Embryonic facial prominence (tissue), 1 donor: ENCODE results near the gene LCE2B.
"Not testable (repeated sequence)": the region's sequence is repeated elsewhere in the genome, so short reads cannot be mapped to it uniquely, and the experiment has no call there.

Experiments
- DNase-seq: peaks from one replicate; pipeline ENCODE4 v3.0.0-alpha.2; 2016; ENCODE audit errors: extremely low spot score

LCE2B gene, protein sequence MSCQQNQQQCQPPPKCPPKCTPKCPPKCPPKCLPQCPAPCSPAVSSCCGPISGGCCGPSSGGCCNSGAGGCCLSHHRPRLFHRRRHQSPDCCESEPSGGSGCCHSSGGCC

DNA sequence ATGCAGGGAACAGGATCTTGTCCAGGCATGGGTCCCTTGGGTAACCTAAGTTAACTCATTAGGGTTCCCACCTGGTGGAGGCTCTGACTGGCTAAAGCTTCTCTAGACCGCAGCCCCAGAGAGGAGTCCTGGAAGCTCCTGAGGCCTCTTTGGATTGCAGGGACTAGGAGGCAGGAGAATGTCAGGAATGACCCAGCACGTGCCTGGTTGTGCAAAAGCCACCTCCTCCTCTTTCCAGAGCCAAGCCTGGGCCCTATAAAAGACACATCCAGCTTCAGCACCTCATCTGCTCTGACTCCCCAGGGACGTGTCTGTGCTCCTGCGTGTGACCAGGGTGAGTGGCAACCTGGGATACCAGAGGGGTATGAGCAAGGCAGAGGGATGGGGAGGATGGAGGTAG lies at the start of gene LCE2B:
TSS of gene LCE2B (plus strand) at position 301 of the 400 bp plus-strand sequence. CDS start 721 bp downstream, outside the sequence.
- not testable (repeated sequence) for DNase-seq

DNA sequence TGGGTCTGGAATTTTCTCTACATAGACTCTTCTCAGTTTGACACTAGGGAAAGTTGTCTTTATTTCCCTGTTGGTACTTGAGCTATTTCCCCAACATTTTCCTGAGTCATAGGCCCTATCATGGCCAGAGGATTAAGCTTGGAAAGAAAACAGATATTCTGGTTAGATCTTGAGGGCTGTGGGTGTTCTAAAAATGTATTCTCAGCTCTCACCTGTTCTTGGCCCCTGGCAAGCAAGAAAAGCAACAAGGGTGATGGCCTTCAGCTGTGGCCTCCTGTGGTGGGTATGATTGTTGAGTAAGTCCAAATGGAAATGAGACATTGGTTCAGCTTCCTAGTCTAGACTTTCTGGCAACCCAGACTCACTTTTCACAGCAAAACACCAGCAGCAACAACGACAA lies 45.6 kb upstream of the LCE2B start:
- DNase-seq = no peak

DNA sequence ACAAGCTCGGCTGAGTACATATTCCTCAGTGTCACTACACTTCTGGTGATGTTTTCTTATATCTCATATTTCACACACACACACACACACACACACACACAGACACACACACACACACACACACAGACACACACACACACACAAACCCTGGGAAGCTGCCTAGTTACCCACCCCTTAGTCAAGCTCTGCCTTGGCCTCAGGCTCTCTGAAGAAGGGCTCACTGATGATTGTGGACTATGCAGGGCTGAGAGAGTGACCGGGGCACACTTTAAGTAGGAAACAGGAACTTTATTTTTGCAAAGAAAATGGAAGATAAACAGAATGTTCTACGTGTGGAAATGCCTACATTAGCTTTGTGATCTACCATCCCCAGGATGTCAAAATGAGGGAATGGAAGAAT lies 42.0 kb upstream of the LCE2B start:
- DNase-seq = no peak

DNA sequence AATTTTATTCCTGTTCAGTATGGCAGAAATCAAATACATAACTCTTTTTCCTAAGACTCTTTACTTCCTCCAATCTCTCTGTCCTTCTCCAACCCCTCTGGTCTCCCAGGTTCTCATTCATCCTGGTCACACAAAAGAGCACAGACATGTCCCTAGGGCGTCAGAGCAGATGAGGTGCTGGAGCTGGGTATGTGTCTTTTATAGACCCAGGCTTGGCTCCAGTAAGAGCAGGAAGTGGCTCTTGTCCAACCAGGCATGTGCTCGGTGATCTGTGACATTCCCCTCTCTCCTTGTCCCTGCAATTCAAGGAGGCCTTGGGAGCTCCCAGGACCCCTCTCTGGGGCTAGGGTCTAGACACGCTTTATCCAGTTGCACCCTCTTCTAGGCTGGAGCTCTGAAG lies 40.8 kb upstream of the LCE2B start:
- DNase-seq = no peak

DNA sequence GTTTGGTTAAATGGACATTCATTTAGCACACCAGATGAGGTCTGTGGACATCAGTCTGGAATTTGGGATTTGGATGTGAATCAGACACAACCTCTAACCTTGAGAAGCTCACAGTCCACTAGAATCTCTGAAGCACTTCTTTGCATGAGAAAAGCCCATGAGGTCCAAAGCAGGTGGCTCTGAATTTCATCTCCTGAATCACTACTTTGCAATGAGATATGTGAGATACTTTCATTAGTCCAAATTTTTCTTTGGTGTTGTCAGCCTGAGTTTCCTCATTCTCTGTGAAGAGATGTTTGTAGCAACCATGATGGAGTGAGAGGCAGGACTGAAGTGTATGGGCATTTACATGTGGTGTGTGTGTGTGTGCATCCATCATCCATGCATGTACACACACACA lies 39.3 kb upstream of the LCE2B start:
- DNase-seq = no peak

DNA sequence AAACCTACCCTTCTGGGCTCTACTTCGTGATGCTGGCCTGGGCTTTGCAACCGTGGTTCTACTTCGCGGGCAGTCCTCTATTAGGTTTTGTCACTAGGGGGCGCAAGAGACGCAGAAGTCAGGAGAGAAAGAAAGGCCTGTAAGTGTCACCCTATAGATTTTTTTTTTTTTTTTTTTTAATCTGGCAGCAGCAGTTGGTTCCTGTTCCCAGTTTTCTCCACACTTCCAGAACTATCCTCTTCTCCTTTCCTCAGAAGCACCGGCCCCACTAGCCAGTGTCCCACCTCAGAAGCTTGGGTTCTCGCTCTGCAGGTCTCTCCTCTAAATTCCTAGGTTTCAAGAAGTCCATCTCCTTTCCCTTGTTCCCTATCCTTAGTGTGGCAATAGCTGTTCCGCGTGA lies 31.8 kb upstream of the LCE2B start:
- DNase-seq = no peak

DNA sequence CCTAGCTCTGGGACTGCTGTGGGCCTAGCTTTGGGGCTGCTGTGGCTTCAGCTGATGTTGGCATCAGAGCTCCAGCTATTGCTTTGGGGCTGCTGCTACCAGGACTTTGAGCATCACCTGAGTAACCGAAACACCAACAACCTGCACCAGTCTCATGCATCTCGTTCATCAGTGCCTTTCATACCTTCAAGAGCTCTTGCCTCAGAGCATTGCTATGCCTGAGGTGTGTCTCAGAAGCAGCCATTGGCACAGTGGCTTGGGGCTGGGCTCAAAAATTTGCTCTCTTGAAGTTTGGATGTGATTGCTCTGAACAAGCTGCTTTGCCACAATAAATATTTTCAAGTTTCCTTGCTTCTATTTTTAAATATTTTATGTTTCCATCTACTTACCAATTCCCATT lies 29.5 kb upstream of the LCE2B start:
- no peak for DNase-seq

DNA sequence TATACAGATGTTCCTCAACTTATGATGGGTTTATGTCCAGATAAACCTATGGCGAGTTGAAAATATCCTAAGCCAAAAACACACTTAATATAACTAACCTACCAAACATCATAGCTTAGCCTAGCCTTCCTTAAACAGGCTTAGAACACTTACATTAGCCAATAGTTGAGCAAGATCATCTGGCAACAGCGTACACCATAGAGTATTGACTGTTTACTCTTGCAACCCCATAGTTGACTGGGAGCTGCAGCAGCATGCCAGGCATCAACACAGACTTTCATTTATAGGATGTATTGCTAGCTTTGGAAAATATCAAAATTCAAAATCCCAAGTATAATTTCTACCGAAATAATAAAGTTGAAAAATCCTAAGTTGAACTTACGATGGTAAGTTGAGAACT lies 28.2 kb upstream of the LCE2B start:
- no peak for DNase-seq

DNA sequence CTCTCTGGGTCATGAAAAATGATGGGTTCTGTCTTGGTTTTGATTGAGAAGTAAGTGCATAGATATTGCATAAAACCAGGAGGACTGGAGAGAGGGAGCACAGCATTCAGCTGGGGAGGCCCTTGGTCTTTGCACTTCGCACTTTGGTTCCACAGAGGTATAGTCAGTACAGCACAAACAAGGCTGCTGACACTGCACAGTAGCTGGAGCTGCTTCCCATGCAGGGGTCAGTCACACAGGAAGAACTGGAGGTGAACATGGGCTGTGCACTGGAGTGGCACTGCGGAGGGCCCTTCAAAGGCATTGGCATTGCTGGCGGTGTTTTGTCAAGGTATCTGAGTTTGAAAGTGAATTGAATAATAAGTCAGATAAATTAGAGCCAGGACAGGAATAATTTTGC lies 27.3 kb upstream of the LCE2B start:
- no peak for DNase-seq

DNA sequence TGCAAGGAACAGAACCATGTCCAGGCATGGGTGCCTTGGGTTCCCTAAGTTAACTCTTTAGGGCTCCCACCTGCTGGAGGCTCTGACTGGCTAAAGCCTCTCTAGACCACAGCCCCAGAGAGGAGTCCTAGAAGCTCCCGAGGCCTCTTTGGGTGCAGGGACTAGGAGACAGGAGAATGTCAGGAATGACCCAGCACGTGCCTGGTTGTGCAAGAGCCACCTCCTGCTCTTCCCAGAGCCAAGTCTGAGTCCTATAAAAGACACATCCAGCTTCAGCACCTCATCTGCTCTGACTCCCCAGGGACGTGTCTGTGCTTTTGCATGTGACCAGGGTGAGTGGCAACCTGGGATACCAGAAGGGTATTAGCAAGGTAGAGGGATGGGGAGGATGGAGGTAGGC lies 22.8 kb upstream of the LCE2B start, which contains the start of gene LCE2D:
TSS of gene LCE2D (plus strand) at position 283 of the 400 bp plus-strand sequence. CDS start 726 bp downstream, outside the sequence.
- no peak for DNase-seq

DNA sequence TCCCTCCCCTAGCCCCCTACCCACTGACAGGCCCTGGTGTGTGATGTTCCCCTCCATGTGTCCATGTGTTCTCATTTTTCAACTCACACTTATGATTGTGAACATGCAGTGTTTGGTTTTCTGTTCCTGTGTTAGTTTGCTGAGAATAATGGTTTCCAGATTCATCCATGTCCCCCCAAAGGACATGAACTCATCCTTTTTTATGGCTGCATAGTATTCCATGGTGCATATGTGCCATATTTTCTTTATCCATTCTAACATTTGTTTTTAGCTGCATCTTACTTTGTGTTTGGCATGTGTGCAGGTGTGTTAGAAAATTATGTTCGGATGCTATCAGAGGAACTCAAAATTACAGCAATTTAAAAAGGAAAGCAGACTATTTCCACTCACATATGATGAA lies 19.8 kb upstream of the LCE2B start:
- DNase-seq = not testable (repeated sequence)

DNA sequence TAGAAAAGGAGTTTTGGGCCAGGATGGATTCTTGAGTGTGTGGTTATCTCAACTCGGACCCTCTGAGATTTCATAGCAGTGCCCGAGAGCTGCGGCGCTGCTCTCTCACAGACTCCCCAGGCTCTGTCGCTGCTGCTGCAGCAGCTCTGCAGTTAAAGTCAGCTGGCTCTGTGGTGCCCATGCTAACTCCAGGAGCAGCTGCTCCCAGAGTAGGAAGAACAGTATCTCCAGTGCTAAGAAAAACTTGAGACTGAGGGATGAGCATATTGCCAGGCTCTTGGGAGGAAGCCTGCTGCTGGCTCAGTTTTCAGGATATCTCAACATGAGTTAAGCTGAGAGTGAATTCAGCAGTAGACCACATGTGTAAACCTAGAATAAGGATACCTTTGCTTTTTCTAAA lies 18.3 kb upstream of the LCE2B start:
- DNase-seq = no peak

DNA sequence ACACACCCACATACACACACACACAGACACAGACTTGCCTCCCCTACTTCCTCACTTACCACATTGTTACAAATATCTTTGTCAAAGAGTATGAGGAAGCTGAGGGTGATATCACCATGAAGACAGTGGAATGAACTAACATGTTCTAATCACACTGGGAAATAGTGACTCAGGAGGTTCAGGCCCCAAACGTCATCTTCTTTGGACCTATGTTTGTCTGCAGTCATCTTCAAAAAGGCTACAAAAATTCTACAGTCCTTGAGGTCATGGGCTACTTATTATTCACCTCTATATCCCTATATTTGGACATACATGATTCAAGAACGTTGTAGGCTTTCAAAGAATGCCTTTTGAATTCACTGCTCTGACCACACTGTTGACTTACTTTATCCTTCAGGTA lies 12.9 kb upstream of the LCE2B start:
- DNase-seq = no peak

DNA sequence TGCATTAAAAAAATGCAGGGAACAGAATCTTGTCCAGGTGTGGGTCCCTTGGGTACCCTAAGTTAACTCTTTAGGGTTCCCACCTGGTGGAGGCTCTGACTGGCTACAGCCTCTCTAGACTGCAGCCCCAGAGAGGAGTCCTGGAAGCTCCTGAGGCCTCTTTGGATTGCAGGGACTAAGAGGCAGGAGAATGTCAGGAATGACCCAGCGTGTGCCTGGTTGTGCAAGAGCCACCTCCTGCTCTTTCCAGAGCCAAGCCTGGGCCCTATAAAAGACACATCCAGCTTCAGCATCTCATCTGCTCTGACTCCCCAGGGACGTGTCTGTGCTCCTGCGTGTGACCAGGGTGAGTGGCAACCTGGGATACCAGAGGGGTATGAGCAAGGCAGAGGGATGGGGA lies 10.9 kb upstream of the LCE2B start, which contains the start of gene LCE2C:
TSS of gene LCE2C (plus strand) at position 297 of the 400 bp plus-strand sequence. CDS start 737 bp downstream, outside the sequence.
- not testable (repeated sequence) for DNase-seq

DNA sequence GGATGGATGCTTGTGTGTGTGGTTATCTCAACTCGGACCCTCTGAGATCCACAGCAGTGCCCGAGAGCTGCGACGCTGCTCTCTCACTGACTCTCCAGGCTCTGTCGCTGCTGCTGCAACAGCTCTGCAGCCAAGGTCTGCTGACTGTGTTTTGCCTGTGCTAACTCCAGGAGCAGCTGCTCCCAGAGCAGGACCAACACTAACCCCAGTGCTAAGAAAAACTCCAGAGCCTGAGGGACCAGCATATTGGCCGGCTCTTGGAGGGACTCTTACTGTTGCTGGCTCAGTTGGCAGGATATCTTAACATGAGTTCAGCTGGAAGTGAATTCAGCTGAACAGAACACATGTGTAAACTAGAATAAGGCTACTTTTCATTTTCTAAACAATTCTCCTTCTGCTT lies 6.5 kb upstream of the LCE2B start:
- DNase-seq = no peak

DNA sequence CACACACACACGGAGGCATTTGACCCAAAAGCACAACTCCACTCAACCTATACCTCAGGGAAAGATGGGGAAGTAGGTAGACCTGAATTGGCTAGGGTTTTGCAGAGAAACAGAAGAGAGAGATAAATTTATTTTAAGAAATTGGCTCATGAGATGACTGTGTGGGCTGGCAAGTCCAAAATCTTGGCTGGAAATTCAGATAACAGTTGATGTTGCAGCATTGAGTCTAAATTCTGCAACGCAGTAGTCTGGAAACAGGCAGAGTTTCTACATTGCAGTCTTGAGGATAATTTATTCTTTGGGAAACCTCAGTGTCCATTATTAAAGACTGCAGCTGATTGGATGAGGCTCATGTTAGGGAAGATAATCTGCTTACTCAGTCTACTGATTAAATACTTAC lies 4.3 kb upstream of the LCE2B start:
- DNase-seq = no peak

DNA sequence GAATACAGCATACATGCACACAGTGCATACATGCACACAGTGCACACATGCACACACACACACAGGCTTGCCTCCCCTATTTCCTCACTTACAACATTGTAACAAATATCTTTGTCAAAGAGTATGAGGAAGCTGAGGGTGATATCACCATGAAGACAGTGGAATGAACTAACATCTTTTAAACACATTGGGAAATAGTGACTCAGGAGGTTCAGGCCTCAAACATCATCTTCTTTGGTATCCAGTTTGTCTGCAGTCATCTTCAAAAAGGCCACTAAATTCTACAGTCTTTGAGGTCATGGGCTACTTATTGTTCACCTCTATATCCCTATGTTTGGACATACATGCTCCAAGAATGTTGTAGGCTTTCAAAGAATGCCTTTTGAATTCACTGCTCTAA lies 2.1 kb upstream of the LCE2B start:
- no peak for DNase-seq

DNA sequence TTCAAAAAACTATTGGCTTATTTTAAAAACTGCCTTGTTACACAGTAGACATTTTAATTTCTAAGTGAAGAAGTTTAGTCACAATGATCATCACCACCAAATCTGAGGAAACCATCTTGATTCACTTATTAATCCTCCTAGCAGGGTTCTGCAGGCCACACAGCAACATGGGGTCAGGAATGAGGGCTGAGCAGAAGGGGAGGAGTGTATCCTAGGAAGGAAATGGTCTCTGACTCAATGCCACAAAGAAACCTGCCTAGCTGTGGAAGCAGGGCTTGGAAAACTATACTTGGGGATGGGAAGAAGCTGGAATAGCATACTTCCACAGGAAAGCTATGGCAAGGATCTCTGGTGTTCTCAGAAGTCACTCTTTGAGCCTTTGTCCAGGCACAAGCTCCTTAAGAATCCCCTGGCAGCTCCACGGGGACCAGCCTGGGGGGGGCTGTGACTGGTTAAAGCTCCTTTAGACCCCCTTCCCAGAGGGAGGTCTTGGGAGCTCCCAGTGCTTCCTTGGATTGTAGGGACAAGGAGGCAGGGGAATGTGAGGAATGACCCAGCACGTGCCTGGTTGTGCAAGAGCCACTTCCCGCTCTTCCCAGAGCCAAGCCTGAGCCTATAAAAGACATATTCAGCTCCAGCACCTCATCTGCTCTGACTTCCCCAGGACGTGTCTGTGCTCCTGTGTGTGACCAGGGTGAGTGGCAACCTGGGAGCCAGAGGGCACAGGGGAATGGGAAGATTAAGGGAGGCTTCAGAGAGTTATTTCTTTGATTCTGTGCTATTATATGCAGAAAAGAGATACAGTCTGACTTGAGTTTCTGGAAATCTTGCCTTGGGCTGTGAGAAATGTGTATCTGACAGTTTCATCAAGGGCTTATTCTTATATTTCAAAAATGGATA lies 12.0 kb downstream of the LCE2B start, which contains the start of gene LCE2A:
TSS of gene LCE2A (plus strand) at position 645 of the 900 bp plus-strand sequence. CDS start 557 bp downstream, outside the sequence.
- no peak for DNase-seq

DNA sequence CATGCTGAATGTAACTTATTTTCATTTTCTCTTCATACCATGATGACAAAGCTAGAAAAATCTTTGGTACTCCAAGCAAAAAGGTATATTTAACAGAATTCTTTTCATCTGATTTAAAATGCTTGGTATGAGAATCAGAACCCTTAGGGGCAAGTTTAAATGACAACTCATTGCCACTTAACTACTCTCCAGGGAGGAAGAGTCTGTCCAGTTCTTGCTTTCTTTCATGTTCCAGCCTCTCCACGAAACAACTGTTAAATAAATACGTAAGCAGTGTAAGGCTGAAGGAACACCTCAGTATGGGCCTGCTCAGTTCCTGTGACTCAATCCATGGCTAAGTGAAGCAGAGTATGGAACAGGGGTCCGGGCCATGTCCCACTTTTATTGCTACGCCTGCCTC lies 13.8 kb downstream of the LCE2B start:
- no peak for DNase-seq

DNA sequence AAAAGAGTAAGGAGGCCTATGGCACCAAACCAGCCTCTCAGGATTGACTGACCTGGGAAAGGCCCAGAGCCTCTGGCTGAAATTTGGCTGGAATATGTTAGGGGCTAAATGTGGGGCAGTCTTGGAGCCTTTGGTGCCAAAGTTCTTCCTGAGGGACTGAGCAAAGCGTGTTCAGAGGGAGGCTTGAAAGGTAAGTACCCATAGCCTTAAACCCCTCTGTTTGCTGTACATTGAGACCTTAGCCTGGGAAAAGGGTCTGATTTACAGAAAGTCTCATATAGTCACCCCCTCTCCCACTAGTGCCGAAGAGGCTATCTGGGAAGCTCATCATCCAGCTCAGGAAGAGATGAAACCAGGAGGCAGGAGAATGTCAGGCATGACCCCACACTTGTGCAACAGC lies 21.9 kb downstream of the LCE2B start, which contains the start of gene LCE4A:
TSS of gene LCE4A (plus strand) at position 301 of the 400 bp plus-strand sequence. CDS start 916 bp downstream, outside the sequence.
- no peak for DNase-seq

DNA sequence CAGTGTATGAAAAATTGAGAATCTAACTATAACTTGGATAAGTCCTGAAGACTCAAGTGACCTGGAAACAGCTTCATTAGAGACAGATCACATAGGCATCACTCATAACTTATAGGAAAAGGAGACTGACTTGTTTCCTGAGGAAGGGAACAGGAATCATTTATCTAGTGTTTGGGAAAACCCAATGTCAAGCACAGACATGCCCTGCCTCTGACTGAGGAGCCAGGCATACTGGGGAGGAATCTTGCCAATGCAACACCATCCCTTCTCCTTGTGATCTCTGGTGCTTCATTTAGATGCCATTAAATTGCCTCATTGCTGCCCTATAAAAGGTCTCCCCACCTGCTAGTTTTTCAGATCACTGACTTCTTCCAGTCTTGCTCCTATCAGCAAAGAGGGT lies 32.3 kb downstream of the LCE2B start:
- no peak for DNase-seq

DNA sequence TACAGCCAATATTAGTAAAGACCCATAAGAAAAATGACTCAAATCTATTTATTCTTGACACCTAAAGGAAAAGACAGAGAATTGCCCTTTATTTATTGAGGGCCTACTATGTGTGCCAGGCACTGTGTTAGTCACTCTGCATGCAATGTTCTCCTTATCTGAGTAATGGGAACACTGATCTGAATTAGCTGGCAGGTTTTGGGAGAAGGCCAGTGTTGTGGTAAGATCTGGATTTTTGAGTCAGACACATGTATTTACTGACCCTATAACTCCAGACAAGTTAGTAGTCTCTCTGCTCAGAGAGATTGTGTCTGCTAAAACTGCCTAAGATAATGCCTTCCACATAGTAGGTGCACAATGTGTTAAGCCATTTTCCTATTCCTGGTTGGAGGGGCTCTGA lies 39.3 kb downstream of the LCE2B start:
- no peak for DNase-seq

DNA sequence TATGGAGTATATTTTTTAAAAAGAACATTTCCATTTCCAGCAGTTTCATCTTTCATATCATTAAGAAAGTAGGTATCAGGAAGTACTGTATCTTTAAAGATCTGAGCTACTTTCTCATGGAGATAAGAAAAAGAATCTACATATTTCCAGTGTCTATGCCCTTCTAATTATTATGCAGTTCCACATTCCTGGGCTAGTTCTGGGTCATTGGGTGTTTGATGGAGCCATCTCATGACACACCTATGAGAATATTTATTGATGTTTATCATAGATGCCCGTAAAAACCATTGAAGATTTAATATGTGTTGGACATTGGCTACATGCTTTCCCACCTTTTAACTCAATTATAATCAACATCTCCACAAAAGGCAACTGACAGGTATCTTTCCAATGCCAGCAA lies 43.1 kb downstream of the LCE2B start:
- DNase-seq = no peak
